ENCODE results near the gene CYP26A1. TPM values are rescaled to one million over a fixed set of nuclear protein-coding genes. Genes with fewer than 3 reads are reported as not detected.

CYP26A1 gene
- total RNA-seq, 1 experiment from 2014 or later: 1.5 TPM

- no peak for ATAC-seq
- in situ Hi-C loops (cut with HindIII; ENCODE audit: low pct_unique_long_range_greater_than_20kb, low sequenced_read_pairs) (no loop called here), intact Hi-C loops (cut with micrococcal nuclease; ENCODE audit: unreplicated experiment) (no loop called here)
- TF ChIP-seq SIN3A (IDR thresholded peaks at IDR 0.05; ENCODE audit: borderline replicate concordance, insufficient read depth, low read depth, low read length): no peak
- no peak for TF ChIP-seq POLR2AphosphoS5 (IDR thresholded peaks at IDR 0.05; ENCODE audit: low read depth, low read length)
- ChIA-PET POLR2A (no interaction called here), CTCF (interaction anchor here (0.7 kb wide), 1 partner anchor 187 kb away, joined by 5 read pairs; no protein-coding TSS in a partner anchor)
- Histone ChIP-seq H3K27me3 (ENCODE audit: control insufficient read depth, insufficient read depth, low read length) (no peaks in the 10 kb centered on the region), H3K36me3 (ENCODE audit: control insufficient read depth, insufficient read depth, low read length) (no peaks in the 10 kb centered on the region), H3K9me3 (ENCODE audit: control insufficient read depth, insufficient read depth, low read depth, low read length) (no peaks in the 10 kb centered on the region), H3K4me3 (ENCODE audit: low read depth in 2 of 2, low read length in 2 of 2) (no peak overlapping the region), H3K27ac (ENCODE audit: low read length) (no peak overlapping the region), H3K4me1 (ENCODE audit: control insufficient read depth, insufficient read depth, low read length) (no peaks in the 10 kb centered on the region)
- no peak for DNase-seq (ENCODE audit: low read depth, low spot score)
- no TSS peak for BruUV-seq (replicated peaks)
These were observed 14.2 kb downstream of the CYP26A1 start for GRCh38 chr10:93087846-93088245.

DNA sequence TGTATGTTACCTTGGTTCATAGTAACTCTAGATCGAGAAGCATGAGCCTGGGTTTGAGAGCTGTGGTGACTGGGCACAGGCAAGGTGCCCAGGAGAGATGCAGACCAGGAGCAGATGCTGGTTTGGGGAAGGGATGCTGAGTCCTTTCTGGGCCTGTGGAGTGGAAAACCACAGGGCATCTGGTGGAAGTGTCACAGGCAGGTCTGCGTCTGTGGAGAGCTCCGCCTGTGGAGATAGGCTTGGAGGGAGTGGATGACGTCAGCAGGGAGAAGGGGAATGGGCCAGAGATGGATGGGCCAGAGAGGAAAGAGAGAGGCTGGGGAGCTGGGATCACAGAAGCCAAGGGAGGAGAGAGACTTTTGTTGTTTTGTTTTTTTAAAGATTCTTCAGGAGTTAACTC is 14.8 kb downstream of the CYP26A1 start:
- no peaks in the 10 kb centered on the region for H3K9me3 ChIP-seq (ENCODE audit: control insufficient read depth, insufficient read depth, low read depth, low read length)
- H3K36me3 ChIP-seq (ENCODE audit: control insufficient read depth, insufficient read depth, low read length): no peaks in the 10 kb centered on the region
- DNase-seq (ENCODE audit: low read depth, low spot score): no peak
- no peak for ATAC-seq
- no peaks in the 10 kb centered on the region for H3K4me1 ChIP-seq (ENCODE audit: control insufficient read depth, insufficient read depth, low read length)
- H3K27me3 ChIP-seq (ENCODE audit: control insufficient read depth, insufficient read depth, low read length): no peaks in the 10 kb centered on the region
- no TSS peak for BruUV-seq (replicated peaks)
- CTCF ChIA-PET: interaction anchor here (0.7 kb wide), 1 partner anchor 186 kb away, joined by 5 read pairs; no protein-coding TSS in a partner anchor
- POLR2A ChIA-PET: no interaction called here
- H3K27ac ChIP-seq (ENCODE audit: low read length): no peak overlapping the region
- no peak overlapping the region for H3K4me3 ChIP-seq (ENCODE audit: low read depth in 2 of 2, low read length in 2 of 2)
- intact Hi-C loops (cut with micrococcal nuclease; ENCODE audit: unreplicated experiment): no loop called here
- TF ChIP-seq, protein P1, sequence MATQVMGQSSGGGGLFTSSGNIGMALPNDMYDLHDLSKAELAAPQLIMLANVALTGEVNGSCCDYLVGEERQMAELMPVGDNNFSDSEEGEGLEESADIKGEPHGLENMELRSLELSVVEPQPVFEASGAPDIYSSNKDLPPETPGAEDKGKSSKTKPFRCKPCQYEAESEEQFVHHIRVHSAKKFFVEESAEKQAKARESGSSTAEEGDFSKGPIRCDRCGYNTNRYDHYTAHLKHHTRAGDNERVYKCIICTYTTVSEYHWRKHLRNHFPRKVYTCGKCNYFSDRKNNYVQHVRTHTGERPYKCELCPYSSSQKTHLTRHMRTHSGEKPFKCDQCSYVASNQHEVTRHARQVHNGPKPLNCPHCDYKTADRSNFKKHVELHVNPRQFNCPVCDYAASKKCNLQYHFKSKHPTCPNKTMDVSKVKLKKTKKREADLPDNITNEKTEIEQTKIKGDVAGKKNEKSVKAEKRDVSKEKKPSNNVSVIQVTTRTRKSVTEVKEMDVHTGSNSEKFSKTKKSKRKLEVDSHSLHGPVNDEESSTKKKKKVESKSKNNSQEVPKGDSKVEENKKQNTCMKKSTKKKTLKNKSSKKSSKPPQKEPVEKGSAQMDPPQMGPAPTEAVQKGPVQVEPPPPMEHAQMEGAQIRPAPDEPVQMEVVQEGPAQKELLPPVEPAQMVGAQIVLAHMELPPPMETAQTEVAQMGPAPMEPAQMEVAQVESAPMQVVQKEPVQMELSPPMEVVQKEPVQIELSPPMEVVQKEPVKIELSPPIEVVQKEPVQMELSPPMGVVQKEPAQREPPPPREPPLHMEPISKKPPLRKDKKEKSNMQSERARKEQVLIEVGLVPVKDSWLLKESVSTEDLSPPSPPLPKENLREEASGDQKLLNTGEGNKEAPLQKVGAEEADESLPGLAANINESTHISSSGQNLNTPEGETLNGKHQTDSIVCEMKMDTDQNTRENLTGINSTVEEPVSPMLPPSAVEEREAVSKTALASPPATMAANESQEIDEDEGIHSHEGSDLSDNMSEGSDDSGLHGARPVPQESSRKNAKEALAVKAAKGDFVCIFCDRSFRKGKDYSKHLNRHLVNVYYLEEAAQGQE (IDR thresholded peaks at IDR 0.05; ENCODE audit: insufficient read depth in 1 of 2, low read depth in 2 of 2, low read length in 1 of 2): no peak
- TF ChIP-seq TCF7L2 (IDR thresholded peaks at IDR 0.05; ENCODE audit: low read depth, low read length): no peak
- TF ChIP-seq SIN3A (IDR thresholded peaks at IDR 0.05; ENCODE audit: borderline replicate concordance, insufficient read depth, low read depth, low read length): no peak
- no peak for TF ChIP-seq CTCF (IDR thresholded peaks at IDR 0.05)
- TF ChIP-seq POLR2AphosphoS5 (IDR thresholded peaks at IDR 0.05; ENCODE audit: low read depth, low read length): no peak
- in situ Hi-C loops (cut with HindIII; ENCODE audit: low pct_unique_long_range_greater_than_20kb, low sequenced_read_pairs): no loop called here

DNA sequence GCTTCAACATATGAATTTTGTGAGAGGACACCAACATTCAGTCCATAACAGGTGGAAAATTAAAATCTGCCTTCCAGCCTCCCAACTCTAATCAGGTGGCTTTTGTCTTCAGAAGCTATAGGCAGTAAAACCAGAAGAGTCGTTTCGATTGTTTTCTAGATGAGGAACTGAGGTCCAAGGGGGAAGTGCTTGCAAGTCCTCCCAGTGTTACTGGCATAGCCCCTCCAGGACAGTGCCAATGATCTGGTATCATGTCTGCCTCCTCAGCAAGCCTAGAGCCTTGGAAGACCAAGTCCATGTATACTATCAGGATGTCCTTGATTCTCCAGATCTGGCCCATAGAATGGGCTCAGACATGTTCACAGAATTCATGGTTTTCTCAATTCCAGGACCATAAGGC is 16.9 kb downstream of the CYP26A1 start:
- no peak overlapping the region for H3K27ac ChIP-seq (ENCODE audit: low read length)
- ATAC-seq: no peak
- DNase-seq (ENCODE audit: low read depth, low spot score): no peak
- no peak for TF ChIP-seq POLR2AphosphoS5 (IDR thresholded peaks at IDR 0.05; ENCODE audit: low read depth, low read length)
- TF ChIP-seq CTCF (IDR thresholded peaks at IDR 0.05): no peak
- TF ChIP-seq, protein P1 (IDR thresholded peaks at IDR 0.05; ENCODE audit: insufficient read depth in 1 of 2, low read depth in 2 of 2, low read length in 1 of 2): no peak
- no peak for TF ChIP-seq TCF7L2 (IDR thresholded peaks at IDR 0.05; ENCODE audit: low read depth, low read length)
- no peak for TF ChIP-seq SIN3A (IDR thresholded peaks at IDR 0.05; ENCODE audit: borderline replicate concordance, insufficient read depth, low read depth, low read length)
- no peaks in the 10 kb centered on the region for H3K4me1 ChIP-seq (ENCODE audit: control insufficient read depth, insufficient read depth, low read length)
- H3K4me3 ChIP-seq (ENCODE audit: low read depth in 2 of 2, low read length in 2 of 2): no peak overlapping the region
- ChIA-PET CTCF (no interaction called here), POLR2A (no interaction called here)
- H3K27me3 ChIP-seq (ENCODE audit: control insufficient read depth, insufficient read depth, low read length): no peaks in the 10 kb centered on the region
- BruUV-seq (replicated peaks): no TSS peak
- H3K36me3 ChIP-seq (ENCODE audit: control insufficient read depth, insufficient read depth, low read length): no peaks in the 10 kb centered on the region
- H3K9me3 ChIP-seq (ENCODE audit: control insufficient read depth, insufficient read depth, low read depth, low read length): no peaks in the 10 kb centered on the region
- intact Hi-C loops (cut with micrococcal nuclease; ENCODE audit: unreplicated experiment) (no loop called here), in situ Hi-C loops (cut with HindIII; ENCODE audit: low pct_unique_long_range_greater_than_20kb, low sequenced_read_pairs) (no loop called here)
